Panc1 (cell line): ENCODE results near the gene CAPNS1. TPM values are rescaled to one million over a fixed set of nuclear protein-coding genes. Genes with fewer than 3 reads are reported as not detected.
"Not testable (repeated sequence)": the region's sequence is repeated elsewhere in the genome, so short reads cannot be mapped to it uniquely, and the experiment has no call there.

Source experiments
- ATAC-seq: fragments of 200-7000 bp; cut with Tn5 transposase; 2 replicates; pipeline ENCODE4 v1.9.1; 2020; ENCODE audit warnings: mild to moderate bottlenecking, moderate library complexity
- BruUV-seq: library from RNA; stranded (reverse); fragments of 400-500 nt; replicated peaks from 2 replicates; lab custom pipeline; 2021; lab: Mats Ljungman, UMichigan
- CTCF ChIA-PET: fragments of 300-600 bp; sonication (Branson Sonifier 250); formaldehyde crosslinking; loops from one replicate; lab custom pipeline; 2022; ENCODE audit warnings: antibody characterized with exemption; lab: Charles Lee
- POLR2A ChIA-PET: fragments of 300-600 bp; sonication (Branson Sonifier 250); formaldehyde crosslinking; loops from one replicate; lab custom pipeline; 2022; ENCODE audit warnings: antibody characterized with exemption; lab: Charles Lee
- DNase-seq: peaks from one replicate; pipeline ENCODE4 v3.0.0-alpha.2; 2010; ENCODE audit warnings: low read depth, low spot score
- H3K27ac ChIP-seq: 2 replicates; pipeline ENCODE4 v1.5.1; 2011; ENCODE audit warnings: mild to moderate bottlenecking, low read length, inconsistent platforms
- H3K27me3 ChIP-seq: fragments of 200-500 bp; sonication (Bioruptor generic); 2 replicates; pipeline ENCODE4 v1.6.0; 2014; ENCODE audit warnings: low read length, inconsistent platforms; ENCODE audit not compliant: control insufficient read depth, insufficient read depth
- H3K36me3 ChIP-seq: fragments of 200-500 bp; sonication (Bioruptor generic); 2 replicates; pipeline ENCODE4 v1.5.1; 2014; ENCODE audit warnings: inconsistent platforms, mild to moderate bottlenecking, low read length, moderate library complexity; ENCODE audit not compliant: control insufficient read depth, insufficient read depth
- H3K4me1 ChIP-seq: 2 replicates; pipeline ENCODE4 v1.5.1; 2011; ENCODE audit warnings: inconsistent platforms, mild to moderate bottlenecking, low read length, moderate library complexity; ENCODE audit not compliant: control insufficient read depth, insufficient read depth
- H3K4me3 ChIP-seq, 2 experiments: 2 replicates each; pipeline ENCODE4 v1.5.1; 2011 to 2012; ENCODE audit warnings: low read depth in 2 of 2, low read length in 2 of 2, mild to moderate bottlenecking in 2 of 2, inconsistent platforms in 1 of 2, moderate library complexity in 1 of 2
- H3K9me3 ChIP-seq: fragments of 200-500 bp; sonication (Bioruptor generic); 2 replicates; pipeline ENCODE4 v1.5.1; 2014; ENCODE audit warnings: low read depth, mild to moderate bottlenecking, inconsistent platforms, low read length, moderate library complexity; ENCODE audit not compliant: control insufficient read depth, insufficient read depth
- POLR2AphosphoS5 ChIP-seq: IDR thresholded peaks from 2 replicates; pipeline ENCODE4 v1.6.1; 2012; ENCODE audit warnings: mild to moderate bottlenecking, low read depth, low read length, moderate library complexity
- SIN3A ChIP-seq: IDR thresholded peaks from 2 replicates; pipeline ENCODE4 v1.6.1; 2012; ENCODE audit warnings: low read depth, mild to moderate bottlenecking, low read length, moderate library complexity, borderline replicate concordance; ENCODE audit not compliant: insufficient read depth
- TCF7L2 ChIP-seq: IDR thresholded peaks from 2 replicates; pipeline ENCODE4 v1.6.1; 2011; ENCODE audit warnings: mild to moderate bottlenecking, low read depth, low read length, inconsistent platforms
- in situ Hi-C: cut with HindIII; loops from 2 replicates; pipeline ENCODE4 v1.10.0; 2016; ENCODE audit warnings: low sequenced_read_pairs, low pct_unique_long_range_greater_than_20kb
- intact Hi-C: fragments of 100-400 bp; cut with micrococcal nuclease; formaldehyde crosslinking; loops from one replicate; pipeline ENCODE4 v1.10.0; 2022; ENCODE audit not compliant: unreplicated experiment
- total RNA-seq: library from RNA; stranded (reverse); gene quantifications from one replicate; pipeline ENCODE4 v1.2.1, GENCODE V29; 2021; ENCODE audit not compliant: unreplicated experiment
- TF ChIP-seq, protein P1 (sequence below): fragments of 450-650 bp; IDR thresholded peaks from 2 replicates; pipeline ENCODE4 v1.5.1; 2017; ENCODE audit warnings: mild to moderate bottlenecking
- TF ChIP-seq, protein P2 (sequence below), 2 experiments: IDR thresholded peaks; 2 replicates each; pipeline ENCODE4 v1.6.1; 2011 to 2012; ENCODE audit warnings: low read depth in 2 of 2, control low read depth in 1 of 2, low read length in 1 of 2, mild to moderate bottlenecking in 1 of 2, moderate library complexity in 1 of 2; ENCODE audit not compliant: insufficient read depth in 1 of 2

CAPNS1 gene
- total RNA-seq, 1 experiment from 2014 or later, result 1,158 TPM

DNA sequence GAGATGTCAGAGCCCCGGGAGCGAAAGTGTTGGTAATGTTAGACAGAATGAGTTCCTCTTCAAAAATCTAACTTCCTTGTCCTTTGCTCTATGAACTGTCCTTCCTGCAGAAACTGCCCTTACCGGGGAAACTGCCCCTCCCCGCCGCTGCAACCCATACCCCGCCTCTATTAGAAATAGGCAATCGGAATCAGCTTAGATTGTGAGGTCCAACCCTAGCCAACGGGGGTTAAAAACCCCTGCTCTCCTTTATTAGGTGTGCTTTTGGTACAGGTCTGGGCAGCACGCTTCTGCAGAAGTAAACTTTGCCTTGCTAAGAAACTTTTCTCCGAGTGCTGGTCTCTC, 11.5 kb upstream of the CAPNS1 start:
- in situ Hi-C loops, result no loop called here
- ChIA-PET CTCF (interaction anchor here (0.6 to 1.5 kb wide), 7 partner anchors 8 to 41 kb away, joined by 3 to 7 read pairs (median 4); partner anchors contain the start of genes CAPNS1 and POLR2I), POLR2A (interaction anchor here (0.6 to 1.0 kb wide), 3 partner anchors 9 to 49 kb away, joined by 3 to 8 read pairs (median 5); partner anchors contain the start of gene POLR2I)
- peak overlapping the region; percentile 60 to 77 for H3K4me3 ChIP-seq
- peak; percentile 10 for ATAC-seq
- no TSS peak for BruUV-seq
- H3K27me3 ChIP-seq, result no peaks in the 10 kb centered on the region
- peak overlapping the region; percentile 94 for H3K27ac ChIP-seq
- DNase-seq, result no peak
- peaks cover 9% of the 10 kb centered on the region; the same call in 1 of the 2 replicates for H3K36me3 ChIP-seq
- TF ChIP-seq TCF7L2, result no peak
- no peak for TF ChIP-seq SIN3A
- TF ChIP-seq, protein P1, sequence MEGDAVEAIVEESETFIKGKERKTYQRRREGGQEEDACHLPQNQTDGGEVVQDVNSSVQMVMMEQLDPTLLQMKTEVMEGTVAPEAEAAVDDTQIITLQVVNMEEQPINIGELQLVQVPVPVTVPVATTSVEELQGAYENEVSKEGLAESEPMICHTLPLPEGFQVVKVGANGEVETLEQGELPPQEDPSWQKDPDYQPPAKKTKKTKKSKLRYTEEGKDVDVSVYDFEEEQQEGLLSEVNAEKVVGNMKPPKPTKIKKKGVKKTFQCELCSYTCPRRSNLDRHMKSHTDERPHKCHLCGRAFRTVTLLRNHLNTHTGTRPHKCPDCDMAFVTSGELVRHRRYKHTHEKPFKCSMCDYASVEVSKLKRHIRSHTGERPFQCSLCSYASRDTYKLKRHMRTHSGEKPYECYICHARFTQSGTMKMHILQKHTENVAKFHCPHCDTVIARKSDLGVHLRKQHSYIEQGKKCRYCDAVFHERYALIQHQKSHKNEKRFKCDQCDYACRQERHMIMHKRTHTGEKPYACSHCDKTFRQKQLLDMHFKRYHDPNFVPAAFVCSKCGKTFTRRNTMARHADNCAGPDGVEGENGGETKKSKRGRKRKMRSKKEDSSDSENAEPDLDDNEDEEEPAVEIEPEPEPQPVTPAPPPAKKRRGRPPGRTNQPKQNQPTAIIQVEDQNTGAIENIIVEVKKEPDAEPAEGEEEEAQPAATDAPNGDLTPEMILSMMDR, result no peak
- TF ChIP-seq, protein P2, sequence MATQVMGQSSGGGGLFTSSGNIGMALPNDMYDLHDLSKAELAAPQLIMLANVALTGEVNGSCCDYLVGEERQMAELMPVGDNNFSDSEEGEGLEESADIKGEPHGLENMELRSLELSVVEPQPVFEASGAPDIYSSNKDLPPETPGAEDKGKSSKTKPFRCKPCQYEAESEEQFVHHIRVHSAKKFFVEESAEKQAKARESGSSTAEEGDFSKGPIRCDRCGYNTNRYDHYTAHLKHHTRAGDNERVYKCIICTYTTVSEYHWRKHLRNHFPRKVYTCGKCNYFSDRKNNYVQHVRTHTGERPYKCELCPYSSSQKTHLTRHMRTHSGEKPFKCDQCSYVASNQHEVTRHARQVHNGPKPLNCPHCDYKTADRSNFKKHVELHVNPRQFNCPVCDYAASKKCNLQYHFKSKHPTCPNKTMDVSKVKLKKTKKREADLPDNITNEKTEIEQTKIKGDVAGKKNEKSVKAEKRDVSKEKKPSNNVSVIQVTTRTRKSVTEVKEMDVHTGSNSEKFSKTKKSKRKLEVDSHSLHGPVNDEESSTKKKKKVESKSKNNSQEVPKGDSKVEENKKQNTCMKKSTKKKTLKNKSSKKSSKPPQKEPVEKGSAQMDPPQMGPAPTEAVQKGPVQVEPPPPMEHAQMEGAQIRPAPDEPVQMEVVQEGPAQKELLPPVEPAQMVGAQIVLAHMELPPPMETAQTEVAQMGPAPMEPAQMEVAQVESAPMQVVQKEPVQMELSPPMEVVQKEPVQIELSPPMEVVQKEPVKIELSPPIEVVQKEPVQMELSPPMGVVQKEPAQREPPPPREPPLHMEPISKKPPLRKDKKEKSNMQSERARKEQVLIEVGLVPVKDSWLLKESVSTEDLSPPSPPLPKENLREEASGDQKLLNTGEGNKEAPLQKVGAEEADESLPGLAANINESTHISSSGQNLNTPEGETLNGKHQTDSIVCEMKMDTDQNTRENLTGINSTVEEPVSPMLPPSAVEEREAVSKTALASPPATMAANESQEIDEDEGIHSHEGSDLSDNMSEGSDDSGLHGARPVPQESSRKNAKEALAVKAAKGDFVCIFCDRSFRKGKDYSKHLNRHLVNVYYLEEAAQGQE (IDR thresholded peaks at IDR 0.05; ENCODE audit: insufficient read depth in 1 of 2, low read depth in 2 of 2, low read length in 1 of 2), result no peak
- TF ChIP-seq POLR2AphosphoS5, result no peak
- H3K4me1 ChIP-seq, result peaks cover 17% of the 10 kb centered on the region
- no peaks in the 10 kb centered on the region for H3K9me3 ChIP-seq
- intact Hi-C loops, result no loop called here

DNA sequence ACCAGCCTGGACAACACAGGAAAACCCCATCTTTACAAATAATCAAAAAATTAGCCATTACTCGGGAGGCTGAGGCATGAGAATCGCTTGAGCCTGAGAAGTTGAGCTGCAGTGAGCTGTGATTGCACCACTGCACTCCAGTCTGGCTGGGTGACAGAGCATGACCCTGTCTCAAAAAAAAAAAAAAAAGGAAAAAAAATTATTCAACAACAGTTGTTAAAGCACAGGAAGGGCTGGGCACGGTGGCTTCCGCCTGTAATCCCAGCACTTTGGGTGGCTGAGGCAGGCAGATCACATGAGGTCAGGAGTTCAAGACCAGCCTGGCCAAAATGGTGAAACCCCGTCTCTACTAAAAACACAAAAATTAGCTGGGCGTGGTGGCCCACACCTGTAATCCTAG, 8.6 kb upstream of the CAPNS1 start:
- ATAC-seq, intact Hi-C loops, DNase-seq, H3K9me3 ChIP-seq, POLR2A ChIA-PET, H3K27me3 ChIP-seq, H3K27ac ChIP-seq, H3K4me3 ChIP-seq, H3K36me3 ChIP-seq, in situ Hi-C loops, BruUV-seq: not testable (repeated sequence)
- H3K4me1 ChIP-seq, result peaks cover 23% of the 10 kb centered on the region
- CTCF ChIA-PET, result interaction anchor here (0.6 kb wide), 1 partner anchor 51 kb away, joined by 5 read pairs; no protein-coding TSS in a partner anchor

DNA sequence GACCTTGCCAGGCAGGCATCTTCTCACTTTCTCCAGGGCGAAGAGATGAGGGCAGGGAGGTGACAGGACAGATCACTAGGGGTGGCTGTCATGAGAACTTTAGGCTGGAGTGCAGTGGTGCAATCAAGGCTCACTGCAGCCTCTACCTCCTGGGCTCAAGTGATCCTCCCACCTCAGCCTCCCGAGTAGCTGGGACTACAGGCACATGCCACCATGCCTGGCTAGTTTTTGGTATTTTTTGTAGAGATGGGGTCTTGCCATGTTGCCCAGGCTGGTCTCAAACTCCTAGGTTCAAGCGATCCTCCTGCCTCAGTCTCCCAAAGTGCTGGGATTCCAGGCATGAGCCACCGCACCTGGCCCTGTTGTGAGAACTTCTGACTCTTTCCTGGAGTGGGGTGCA, 5.0 kb upstream of the CAPNS1 start:
- H3K27me3 ChIP-seq, DNase-seq, ATAC-seq, in situ Hi-C loops, BruUV-seq, H3K36me3 ChIP-seq, H3K9me3 ChIP-seq, intact Hi-C loops, POLR2A ChIA-PET, H3K4me3 ChIP-seq, CTCF ChIA-PET: not testable (repeated sequence)
- H3K4me1 ChIP-seq, result peaks cover 30% of the 10 kb centered on the region
- peak overlapping the region; percentile 19; the same call in 1 of the 2 replicates for H3K27ac ChIP-seq
